ENCODE results near the gene USP32. TPM values are rescaled to one million over a fixed set of nuclear protein-coding genes. Genes with fewer than 3 reads are reported as not detected.

Gene USP32
- total and polyA plus RNA-seq, 2 donors (not counting 3 experiments of a cell fraction or from before 2014, with no cell fraction given), result 15.7 to 52.9 TPM

DNA sequence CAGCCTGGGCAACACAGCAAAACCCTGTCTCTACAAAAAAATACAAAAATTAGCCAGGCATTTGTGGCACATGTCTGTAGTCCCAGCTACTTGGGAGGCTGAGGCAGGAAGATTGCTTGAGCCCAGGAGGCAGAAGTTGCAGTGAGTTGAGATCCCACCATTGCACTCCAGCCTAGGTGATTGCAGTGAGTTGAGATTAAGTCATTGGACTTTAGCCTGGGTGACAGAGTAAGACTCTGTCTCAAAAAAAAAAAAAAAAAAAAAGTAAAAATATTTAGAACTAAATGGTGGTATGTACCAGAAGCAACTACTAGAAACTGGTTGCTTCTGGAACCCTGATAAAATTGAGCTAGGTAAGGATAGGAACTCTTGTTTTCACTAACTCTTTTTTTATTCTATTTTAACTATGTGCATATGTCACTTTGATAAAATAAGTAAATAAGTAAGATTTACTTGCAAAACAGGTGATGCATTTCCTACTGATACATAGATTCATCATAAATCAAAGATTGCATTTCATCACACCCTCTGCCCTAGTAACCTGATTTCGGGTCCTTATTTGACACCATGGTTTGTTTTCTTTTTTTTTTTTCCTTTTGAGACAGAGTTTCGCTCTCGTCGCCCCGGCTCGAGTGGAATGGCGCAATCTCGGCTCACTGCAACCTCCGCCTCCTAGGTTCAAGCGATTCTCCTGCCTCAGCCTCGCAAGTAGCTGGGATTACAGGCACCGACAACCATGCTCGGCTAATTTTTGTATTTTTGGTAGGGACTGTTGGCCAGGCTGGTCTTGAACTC lies 66.0 kb downstream of the USP32 start:
- H3K9ac ChIP-seq (replicated peaks; ENCODE audit: extremely low read depth, insufficient read depth, low read length), result no peak overlapping the region
- CTCF ChIA-PET, result interaction anchor here (0.6 to 0.7 kb wide), 2 partner anchors 32 to 70 kb away, joined by 3 read pairs; no protein-coding TSS in a partner anchor
- no peaks in the 10 kb centered on the region for H3K27me3 ChIP-seq (ENCODE audit: control insufficient read depth in 2 of 2, insufficient read depth in 2 of 2, low read length in 2 of 2)
- H3K4me1 ChIP-seq (ENCODE audit: control insufficient read depth, extremely low read depth, insufficient read depth, low read length), result no peaks in the 10 kb centered on the region
- TF ChIP-seq POLR2AphosphoS5 (IDR thresholded peaks at IDR 0.05; ENCODE audit: insufficient read depth, low read depth, low read length), result no peak
- TF ChIP-seq GATA2 (IDR thresholded peaks at IDR 0.05; ENCODE audit: insufficient read depth, insufficient read length, low read depth, low read length), result no peak
- TF ChIP-seq MYC (IDR thresholded peaks at IDR 0.05; ENCODE audit: low read depth, low read length), result no peak
- no peak for TF ChIP-seq FOS (IDR thresholded peaks at IDR 0.05; ENCODE audit: borderline replicate concordance, insufficient read depth, low read length)
- no peak for TF ChIP-seq POLR2A (IDR thresholded peaks at IDR 0.05; ENCODE audit: low read depth, low read length)
- TF ChIP-seq, protein P1, sequence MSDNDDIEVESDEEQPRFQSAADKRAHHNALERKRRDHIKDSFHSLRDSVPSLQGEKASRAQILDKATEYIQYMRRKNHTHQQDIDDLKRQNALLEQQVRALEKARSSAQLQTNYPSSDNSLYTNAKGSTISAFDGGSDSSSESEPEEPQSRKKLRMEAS (IDR thresholded peaks at IDR 0.05; ENCODE audit: insufficient read depth, insufficient read length), result no peak
- no peak for TF ChIP-seq EZH2 (IDR thresholded peaks at IDR 0.05; ENCODE audit: borderline replicate concordance, low read depth, low read length, severe bottlenecking)
- no peak for TF ChIP-seq CTCF (IDR thresholded peaks at IDR 0.05; ENCODE audit: extremely low read depth in 1 of 2, insufficient read depth in 1 of 2, low read depth in 1 of 2, low read length in 2 of 2)
- no peaks in the 10 kb centered on the region for H3K9me3 ChIP-seq (replicated peaks; ENCODE audit: control insufficient read depth, insufficient read depth, low read length)
- H3K36me3 ChIP-seq (ENCODE audit: control insufficient read depth in 2 of 2, extremely low read depth in 1 of 2, insufficient read depth in 2 of 2, low read length in 2 of 2), result peaks cover 0 to 2% of the 10 kb centered on the region in 2 experiments
- H2AFZ ChIP-seq (ENCODE audit: low read depth, low read length), result no peak overlapping the region
- POLR2A ChIA-PET, result interaction anchor here (0.6 kb wide), 1 partner anchor 95 kb away, joined by 3 read pairs; no protein-coding TSS in a partner anchor
- dilution Hi-C loops (cut with MboI; ENCODE audit: extremely low pct_ligation_motif_present, low sequenced_read_pairs) (no loop called here), intact Hi-C loops (cut with micrococcal nuclease) (no loop called here)
- H4K20me1 ChIP-seq (replicated peaks; ENCODE audit: control insufficient read depth, extremely low read depth, insufficient read depth, low read length), result no peaks in the 10 kb centered on the region
- no peak overlapping the region for H3K4me3 ChIP-seq (replicated peaks in 1 of 3; ENCODE audit: insufficient read depth in 1 of 3, low read depth in 1 of 3, low read length in 3 of 3)
- no peak overlapping the region for H3K4me2 ChIP-seq (ENCODE audit: insufficient read depth, low read length)
- no peaks in the 10 kb centered on the region for H3K9me1 ChIP-seq (replicated peaks; ENCODE audit: control insufficient read depth, extremely low read depth, insufficient read depth, low read length)
- DNase-seq (ENCODE audit: low read depth, low spot score) (no peak), FAIRE-seq (no peak)
- H3K27ac ChIP-seq (ENCODE audit: insufficient read depth, low read depth, low read length), result no peak overlapping the region
- H3K79me2 ChIP-seq (ENCODE audit: control insufficient read depth, insufficient read depth, low read length), result peaks cover 29% of the 10 kb centered on the region
- no TSS peak for BruUV-seq (replicated peaks)

Data from endothelial cell of umbilical vein (primary cell).